HG02970 (cell line): ENCODE data around the gene ERVK3-1.
"Not testable (repeated sequence)": the region's sequence is repeated elsewhere in the genome, so short reads cannot be mapped to it uniquely, and the experiment has no call there.

Experiments
- ATAC-seq: cut with Tn5 transposase; IDR thresholded peaks from one replicate; pipeline ENCODE4 v1.9.1; 2021; ENCODE audit warnings: mild to moderate bottlenecking, moderate library complexity, moderate number of reproducible peaks; ENCODE audit not compliant: unreplicated experiment, low FRiP score

ERVK3-1 gene

GRCh38 chr19:58305065-58305931 lies at the start of gene ERVK3-1:
Gene ERVK3-1, plus strand, starts transcription at chr19:58305377. Its CDS starts 6,792 bp downstream, at chr19:58312169.
- ATAC-seq: peak; percentile 96

- ATAC-seq: not testable (repeated sequence)
Observed at GRCh38 chr19:58258259-58258658, 46.9 kb upstream of the ERVK3-1 start.

GRCh38 chr19:58261600-58261967 lies 43.6 kb upstream of the ERVK3-1 start:
- ATAC-seq: no peak

GRCh38 chr19:58261968-58262921 lies 42.9 kb upstream of the ERVK3-1 start:
- ATAC-seq: no peak

GRCh38 chr19:58262922-58263296 lies 42.3 kb upstream of the ERVK3-1 start:
- ATAC-seq: no peak

GRCh38 chr19:58265100-58265499 lies 40.1 kb upstream of the ERVK3-1 start:
- no peak for ATAC-seq

GRCh38 chr19:58268344-58268743 lies 36.8 kb upstream of the ERVK3-1 start:
- ATAC-seq: no peak

GRCh38 chr19:58274771-58275201 lies 30.4 kb upstream of the ERVK3-1 start:
- no peak for ATAC-seq

- ATAC-seq: no peak
Observed at GRCh38 chr19:58275564-58275963, 29.6 kb upstream of the ERVK3-1 start.

GRCh38 chr19:58277197-58277596 lies 28.0 kb upstream of the ERVK3-1 start:
- no peak for ATAC-seq

- no peak for ATAC-seq
Observed at GRCh38 chr19:58277748-58278540, 27.2 kb upstream of the ERVK3-1 start.

GRCh38 chr19:58278541-58279041 lies 26.6 kb upstream of the ERVK3-1 start, which contains the start of gene ZNF8:
Gene ZNF8, plus strand, starts transcription at chr19:58278955. Its CDS starts 127 bp downstream, at chr19:58279082.
- peak; percentile 94 for ATAC-seq

GRCh38 chr19:58279042-58279924 lies 25.9 kb upstream of the ERVK3-1 start:
- peak; percentile 28 for ATAC-seq

GRCh38 chr19:58279925-58280316 lies 25.3 kb upstream of the ERVK3-1 start:
- no peak for ATAC-seq

- no peak for ATAC-seq
Observed at GRCh38 chr19:58284199-58284598, 21.0 kb upstream of the ERVK3-1 start.

- ATAC-seq: no peak
Observed at GRCh38 chr19:58291943-58292342, 13.2 kb upstream of the ERVK3-1 start.

- ATAC-seq: no peak
Observed at GRCh38 chr19:58294743-58295374, 10.3 kb upstream of the ERVK3-1 start.

GRCh38 chr19:58296104-58296503 lies 9.1 kb upstream of the ERVK3-1 start:
- no peak for ATAC-seq

- ATAC-seq: no peak
Observed at GRCh38 chr19:58300620-58301019, 4.6 kb upstream of the ERVK3-1 start.
